ENCODE measurements around the gene RSPH3.

Gene RSPH3

GRCh38 chr6:158924499-158925455 is 75.2 kb downstream of the RSPH3 start:
- DNase-seq, result no peak

- no peak for DNase-seq
These were observed 76.0 kb downstream of the RSPH3 start for GRCh38 chr6:158923805-158924498.

Measured in DMS79 treated with DMSO at 0.1 percent for 48 hours (cell line).